Measurements from ENCODE around the gene SGMS2. TPM values are rescaled to one million over a fixed set of nuclear protein-coding genes. Genes with fewer than 3 reads are reported as not detected.

The SGMS2 gene
- polyA plus RNA-seq, 2 of the 4 experiments (the other 2 are of a cell fraction): 8.5 to 22.6 TPM

DNA sequence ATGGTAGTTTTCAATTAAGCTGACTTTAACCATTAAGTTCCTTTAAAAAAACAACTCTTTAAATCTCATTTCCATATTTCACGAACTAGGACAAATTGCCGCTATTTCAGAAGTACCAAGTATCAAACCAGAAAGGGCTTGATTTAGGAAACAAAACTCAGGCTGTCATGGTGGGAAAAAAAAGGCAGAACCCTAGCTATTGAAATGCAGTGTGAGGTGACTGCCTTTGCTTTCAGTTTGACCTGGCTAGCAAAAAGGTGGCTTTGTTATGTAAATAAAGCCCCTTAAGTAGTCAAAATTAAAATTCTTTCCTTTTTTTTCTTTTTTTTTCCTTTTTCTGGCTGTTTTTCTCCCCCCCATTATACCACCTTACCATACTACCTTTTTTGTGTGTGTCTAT, 66.0 kb downstream of the SGMS2 start:
- no peak for ATAC-seq
- POLR2A ChIA-PET: no interaction called here
- no peak for DNase-seq (ENCODE audit: low read depth in 1 of 2, low spot score in 1 of 2)
- 94% methylated on average over 2 of the region's 2 CpGs for WGBS (ENCODE audit: missing lambda C conversion rate)
- Histone ChIP-seq H3K4me3 (no peak overlapping the region), H3K9me3 (peaks cover 11% of the 10 kb centered on the region; the same call in 2 of the 3 replicates), H3K4me2 (no peak overlapping the region), H3K4me1 (peaks cover 4% of the 10 kb centered on the region; the same call in 1 of the 3 replicates), H3K27ac (no peak overlapping the region)
- TF ChIP-seq FOSL2 (IDR thresholded peaks at IDR 0.05): no peak
- no peak for TF ChIP-seq FOSL2 (CRISPR knock-in tag; IDR thresholded peaks at IDR 0.05)
- TF ChIP-seq RARB (CRISPR knock-in tag; IDR thresholded peaks at IDR 0.05): no peak
- TF ChIP-seq EHMT2 (IDR thresholded peaks at IDR 0.05; ENCODE audit: low read depth): no peak
- TF ChIP-seq, protein P1, sequence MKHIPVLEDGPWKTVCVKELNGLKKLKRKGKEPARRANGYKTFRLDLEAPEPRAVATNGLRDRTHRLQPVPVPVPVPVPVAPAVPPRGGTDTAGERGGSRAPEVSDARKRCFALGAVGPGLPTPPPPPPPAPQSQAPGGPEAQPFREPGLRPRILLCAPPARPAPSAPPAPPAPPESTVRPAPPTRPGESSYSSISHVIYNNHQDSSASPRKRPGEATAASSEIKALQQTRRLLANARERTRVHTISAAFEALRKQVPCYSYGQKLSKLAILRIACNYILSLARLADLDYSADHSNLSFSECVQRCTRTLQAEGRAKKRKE (CRISPR knock-in tag; IDR thresholded peaks at IDR 0.05; ENCODE audit: low read depth): no peak
- TF ChIP-seq, protein P2, sequence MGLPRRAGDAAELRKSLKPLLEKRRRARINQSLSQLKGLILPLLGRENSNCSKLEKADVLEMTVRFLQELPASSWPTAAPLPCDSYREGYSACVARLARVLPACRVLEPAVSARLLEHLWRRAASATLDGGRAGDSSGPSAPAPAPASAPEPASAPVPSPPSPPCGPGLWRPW (IDR thresholded peaks at IDR 0.05): no peak
- no peak for TF ChIP-seq NR3C1 (IDR thresholded peaks at IDR 0.05)
- TF ChIP-seq ESRRA (IDR thresholded peaks at IDR 0.05; ENCODE audit: borderline replicate concordance, low read length): no peak
- TF ChIP-seq KDM5A (IDR thresholded peaks at IDR 0.05): no peak
- TF ChIP-seq ZSCAN20 (CRISPR knock-in tag; IDR thresholded peaks at IDR 0.05): no peak
- TF ChIP-seq, protein P3, sequence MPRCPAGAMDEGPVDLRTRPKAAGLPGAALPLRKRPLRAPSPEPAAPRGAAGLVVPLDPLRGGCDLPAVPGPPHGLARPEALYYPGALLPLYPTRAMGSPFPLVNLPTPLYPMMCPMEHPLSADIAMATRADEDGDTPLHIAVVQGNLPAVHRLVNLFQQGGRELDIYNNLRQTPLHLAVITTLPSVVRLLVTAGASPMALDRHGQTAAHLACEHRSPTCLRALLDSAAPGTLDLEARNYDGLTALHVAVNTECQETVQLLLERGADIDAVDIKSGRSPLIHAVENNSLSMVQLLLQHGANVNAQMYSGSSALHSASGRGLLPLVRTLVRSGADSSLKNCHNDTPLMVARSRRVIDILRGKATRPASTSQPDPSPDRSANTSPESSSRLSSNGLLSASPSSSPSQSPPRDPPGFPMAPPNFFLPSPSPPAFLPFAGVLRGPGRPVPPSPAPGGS (IDR thresholded peaks at IDR 0.05): no peak
- no peak for TF ChIP-seq NPAS2 (CRISPR knock-in tag; IDR thresholded peaks at IDR 0.05; ENCODE audit: borderline replicate concordance)
- no peak for TF ChIP-seq GATA3 (IDR thresholded peaks at IDR 0.05; ENCODE audit: borderline replicate concordance)
- TF ChIP-seq NFE2L2 (conservative IDR thresholded peaks at IDR 0.05; ENCODE audit: low read length): no peak
- TF ChIP-seq SMC3 (IDR thresholded peaks at IDR 0.05): no peak
- TF ChIP-seq HOXB5 (CRISPR knock-in tag; IDR thresholded peaks at IDR 0.05): no peak
- no peak for TF ChIP-seq JUN (IDR thresholded peaks at IDR 0.05)
- TF ChIP-seq CEBPB (IDR thresholded peaks at IDR 0.05): no peak
- no peak for TF ChIP-seq FOXS1 (CRISPR knock-in tag; IDR thresholded peaks at IDR 0.05)
- no peak for TF ChIP-seq HDAC2 (IDR thresholded peaks at IDR 0.05)
- TF ChIP-seq, protein P4, sequence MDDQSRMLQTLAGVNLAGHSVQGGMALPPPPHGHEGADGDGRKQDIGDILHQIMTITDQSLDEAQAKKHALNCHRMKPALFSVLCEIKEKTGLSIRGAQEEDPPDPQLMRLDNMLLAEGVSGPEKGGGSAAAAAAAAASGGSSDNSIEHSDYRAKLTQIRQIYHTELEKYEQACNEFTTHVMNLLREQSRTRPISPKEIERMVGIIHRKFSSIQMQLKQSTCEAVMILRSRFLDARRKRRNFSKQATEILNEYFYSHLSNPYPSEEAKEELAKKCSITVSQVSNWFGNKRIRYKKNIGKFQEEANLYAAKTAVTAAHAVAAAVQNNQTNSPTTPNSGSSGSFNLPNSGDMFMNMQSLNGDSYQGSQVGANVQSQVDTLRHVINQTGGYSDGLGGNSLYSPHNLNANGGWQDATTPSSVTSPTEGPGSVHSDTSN (IDR thresholded peaks at IDR 0.05): no peak
- CTCF ChIA-PET: interaction anchor here (0.6 to 1.2 kb wide), 2 partner anchors 9 to 132 kb away, joined by 3 read pairs; no protein-coding TSS in a partner anchor
- no peak for FAIRE-seq

DNA sequence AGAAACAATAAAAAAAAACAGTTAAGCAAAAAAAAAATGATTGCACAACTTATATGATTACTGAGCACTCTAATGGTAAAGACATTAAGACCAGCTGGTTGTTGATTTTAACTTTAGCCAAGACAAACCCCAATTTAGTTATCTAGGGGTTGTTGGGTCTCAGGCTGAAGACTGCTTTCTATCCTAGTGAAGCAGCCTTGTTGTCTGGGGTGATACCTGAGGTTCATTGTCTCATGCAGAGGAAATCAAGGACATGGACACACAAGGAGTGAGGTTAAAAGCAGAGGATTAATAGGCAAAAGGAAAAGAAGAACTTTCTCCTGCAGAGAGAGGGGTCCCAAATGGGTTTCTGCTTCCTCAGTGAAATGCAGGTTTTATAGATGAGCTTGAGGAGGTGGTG, 66.6 kb downstream of the SGMS2 start:
- ChIA-PET CTCF (no interaction called here), POLR2A (no interaction called here)
- no peak overlapping the region for H3K4me2 ChIP-seq
- H3K4me3 ChIP-seq: no peak overlapping the region
- ATAC-seq: no peak
- peaks cover 11% of the 10 kb centered on the region; the same call in 2 of the 3 replicates for H3K9me3 ChIP-seq
- no peak for DNase-seq (ENCODE audit: low read depth in 1 of 2, low spot score in 1 of 2)
- H3K27ac ChIP-seq: no peak overlapping the region
- no peak for FAIRE-seq
- peaks cover 9% of the 10 kb centered on the region; the same call in 2 of the 3 replicates for H3K4me1 ChIP-seq
- no peak for TF ChIP-seq ZFP36 (IDR thresholded peaks at IDR 0.05; ENCODE audit: borderline replicate concordance, partially characterized antibody)
- no peak for TF ChIP-seq CHD4 (IDR thresholded peaks at IDR 0.05; ENCODE audit: borderline replicate concordance)
- no peak for TF ChIP-seq RCOR1 (IDR thresholded peaks at IDR 0.05; ENCODE audit: low read depth, low read length)
- TF ChIP-seq, protein P5, sequence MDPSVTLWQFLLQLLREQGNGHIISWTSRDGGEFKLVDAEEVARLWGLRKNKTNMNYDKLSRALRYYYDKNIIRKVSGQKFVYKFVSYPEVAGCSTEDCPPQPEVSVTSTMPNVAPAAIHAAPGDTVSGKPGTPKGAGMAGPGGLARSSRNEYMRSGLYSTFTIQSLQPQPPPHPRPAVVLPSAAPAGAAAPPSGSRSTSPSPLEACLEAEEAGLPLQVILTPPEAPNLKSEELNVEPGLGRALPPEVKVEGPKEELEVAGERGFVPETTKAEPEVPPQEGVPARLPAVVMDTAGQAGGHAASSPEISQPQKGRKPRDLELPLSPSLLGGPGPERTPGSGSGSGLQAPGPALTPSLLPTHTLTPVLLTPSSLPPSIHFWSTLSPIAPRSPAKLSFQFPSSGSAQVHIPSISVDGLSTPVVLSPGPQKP (IDR thresholded peaks at IDR 0.05; ENCODE audit: low read depth, low read length): no peak
- TF ChIP-seq ZC3H11A (IDR thresholded peaks at IDR 0.05): no peak
- TF ChIP-seq HOXB5 (CRISPR knock-in tag; IDR thresholded peaks at IDR 0.05): no peak
- TF ChIP-seq POLR2A (IDR thresholded peaks at IDR 0.05; ENCODE audit: low read length): no peak
- TF ChIP-seq HDAC2 (IDR thresholded peaks at IDR 0.05): no peak
- TF ChIP-seq, protein P6, sequence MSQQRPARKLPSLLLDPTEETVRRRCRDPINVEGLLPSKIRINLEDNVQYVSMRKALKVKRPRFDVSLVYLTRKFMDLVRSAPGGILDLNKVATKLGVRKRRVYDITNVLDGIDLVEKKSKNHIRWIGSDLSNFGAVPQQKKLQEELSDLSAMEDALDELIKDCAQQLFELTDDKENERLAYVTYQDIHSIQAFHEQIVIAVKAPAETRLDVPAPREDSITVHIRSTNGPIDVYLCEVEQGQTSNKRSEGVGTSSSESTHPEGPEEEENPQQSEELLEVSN (IDR thresholded peaks at IDR 0.05; ENCODE audit: borderline replicate concordance, low read depth): no peak
- TF ChIP-seq, protein P7, sequence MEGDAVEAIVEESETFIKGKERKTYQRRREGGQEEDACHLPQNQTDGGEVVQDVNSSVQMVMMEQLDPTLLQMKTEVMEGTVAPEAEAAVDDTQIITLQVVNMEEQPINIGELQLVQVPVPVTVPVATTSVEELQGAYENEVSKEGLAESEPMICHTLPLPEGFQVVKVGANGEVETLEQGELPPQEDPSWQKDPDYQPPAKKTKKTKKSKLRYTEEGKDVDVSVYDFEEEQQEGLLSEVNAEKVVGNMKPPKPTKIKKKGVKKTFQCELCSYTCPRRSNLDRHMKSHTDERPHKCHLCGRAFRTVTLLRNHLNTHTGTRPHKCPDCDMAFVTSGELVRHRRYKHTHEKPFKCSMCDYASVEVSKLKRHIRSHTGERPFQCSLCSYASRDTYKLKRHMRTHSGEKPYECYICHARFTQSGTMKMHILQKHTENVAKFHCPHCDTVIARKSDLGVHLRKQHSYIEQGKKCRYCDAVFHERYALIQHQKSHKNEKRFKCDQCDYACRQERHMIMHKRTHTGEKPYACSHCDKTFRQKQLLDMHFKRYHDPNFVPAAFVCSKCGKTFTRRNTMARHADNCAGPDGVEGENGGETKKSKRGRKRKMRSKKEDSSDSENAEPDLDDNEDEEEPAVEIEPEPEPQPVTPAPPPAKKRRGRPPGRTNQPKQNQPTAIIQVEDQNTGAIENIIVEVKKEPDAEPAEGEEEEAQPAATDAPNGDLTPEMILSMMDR (IDR thresholded peaks at IDR 0.05): no peak
- TF ChIP-seq EHMT2 (IDR thresholded peaks at IDR 0.05; ENCODE audit: low read depth): no peak
- TF ChIP-seq SMC3 (IDR thresholded peaks at IDR 0.05): no peak
- TF ChIP-seq PHF8 (IDR thresholded peaks at IDR 0.05; ENCODE audit: borderline replicate concordance, low read depth): no peak

All from A549 (cell line).